Osteoblast (primary cell): ENCODE data around the gene C16orf86. TPM values are rescaled to one million over a fixed set of nuclear protein-coding genes. Genes with fewer than 3 reads are reported as not detected.
A peak's percentile ranks its signal among the peaks of the same experiment; 100 is the strongest.

Source experiments
- DNase-seq: peaks from one replicate; pipeline ENCODE4 v3.0.0; 2011; ENCODE audit warnings: low spot score, mixed read lengths; ENCODE audit not compliant: insufficient read length; ENCODE audit errors: missing footprints
- H2AFZ ChIP-seq: 2 replicates; pipeline ENCODE4 v1.6.0; 2011; ENCODE audit warnings: mild to moderate bottlenecking, low read length
- H3K27ac ChIP-seq: 2 replicates; pipeline ENCODE4 v1.5.1; 2011; ENCODE audit warnings: mild to moderate bottlenecking, low read depth, low read length, moderate library complexity
- H3K27me3 ChIP-seq: 2 replicates; pipeline ENCODE4 v1.6.0; 2012; ENCODE audit warnings: mild to moderate bottlenecking, control low read depth, inconsistent platforms, low read length, moderate library complexity; ENCODE audit not compliant: insufficient read depth
- H3K36me3 ChIP-seq: 2 replicates; pipeline ENCODE4 v1.5.1; 2011; ENCODE audit warnings: mild to moderate bottlenecking, low read length, control low read depth, moderate library complexity; ENCODE audit not compliant: insufficient read depth
- H3K4me1 ChIP-seq: 2 replicates; pipeline ENCODE4 v1.5.1; 2011; ENCODE audit warnings: mild to moderate bottlenecking, low read length, control low read depth, moderate library complexity; ENCODE audit not compliant: insufficient read depth
- H3K4me2 ChIP-seq: 2 replicates; pipeline ENCODE4 v1.6.0; 2011; ENCODE audit warnings: mild to moderate bottlenecking, low read length; ENCODE audit not compliant: insufficient read depth
- H3K4me3 ChIP-seq: fragments of 200-600 bp; sonication (generic); 3 replicates; pipeline ENCODE4 v1.5.1; 2012; ENCODE audit warnings: mild to moderate bottlenecking, low read length, inconsistent platforms; ENCODE audit not compliant: insufficient read depth
- H3K79me2 ChIP-seq: 2 replicates; pipeline ENCODE4 v1.6.0; 2012; ENCODE audit warnings: mild to moderate bottlenecking, low read length, control low read depth, inconsistent platforms; ENCODE audit not compliant: insufficient read depth
- H3K9me3 ChIP-seq: 2 replicates; pipeline ENCODE4 v1.5.1; 2011; ENCODE audit warnings: low read depth, low read length, control low read depth
- H4K20me1 ChIP-seq: 2 replicates; pipeline ENCODE4 v1.6.0; 2012; ENCODE audit warnings: mild to moderate bottlenecking, low read length, control low read depth; ENCODE audit not compliant: insufficient read depth
- CTCF ChIP-seq: IDR thresholded peaks from 2 replicates; pipeline ENCODE4 v1.5.1; 2011; ENCODE audit warnings: mild to moderate bottlenecking, low read depth, low read length, moderate library complexity; ENCODE audit errors: extremely low read depth
- total RNA-seq: library from RNA; depleted of rRNA; stranded (reverse); fragments of >200 nt; gene quantifications from 2 replicates; pipeline ENCODE4 v1.2.3, GENCODE V29; 2012

The C16orf86 gene
- total RNA-seq, 1 donor = 6.9 TPM

- Histone ChIP-seq H3K79me2 (no peaks in the 10 kb centered on the region), H4K20me1 (peaks cover 6% of the 10 kb centered on the region), H3K4me1 (peaks cover 8% of the 10 kb centered on the region), H3K27me3 (peaks cover 62% of the 10 kb centered on the region), H3K36me3 (no peaks in the 10 kb centered on the region), H3K9me3 (no peaks in the 10 kb centered on the region), H2AFZ (no peak overlapping the region), H3K4me3 (no peak overlapping the region), H3K4me2 (no peak overlapping the region), H3K27ac (no peak overlapping the region)
- no peak for TF ChIP-seq CTCF
- DNase-seq = peak; percentile 81
These were observed 21.1 kb upstream of the C16orf86 start for GRCh38 chr16:67645397-67646121.

- TF ChIP-seq CTCF = no peak
- Histone ChIP-seq H3K4me3 (no peak overlapping the region), H3K4me1 (peaks cover 2% of the 10 kb centered on the region), H3K79me2 (no peaks in the 10 kb centered on the region), H3K9me3 (no peaks in the 10 kb centered on the region), H2AFZ (no peak overlapping the region), H3K27me3 (peaks cover 78% of the 10 kb centered on the region), H3K4me2 (no peak overlapping the region), H3K36me3 (no peaks in the 10 kb centered on the region), H4K20me1 (peaks cover 9% of the 10 kb centered on the region), H3K27ac (no peak overlapping the region)
- peak; percentile 82 for DNase-seq
These were observed 19.4 kb upstream of the C16orf86 start for GRCh38 chr16:67647111-67647651.

GRCh38 chr16:67647681-67648080 lies 18.9 kb upstream of the C16orf86 start:
- Histone ChIP-seq H3K27me3 (peaks cover 83% of the 10 kb centered on the region), H3K27ac (no peak overlapping the region)
- no peak for TF ChIP-seq CTCF

GRCh38 chr16:67648088-67648763 lies 18.4 kb upstream of the C16orf86 start:
- no peak overlapping the region for H2AFZ ChIP-seq
- no peak for TF ChIP-seq CTCF
- no peak overlapping the region for H3K4me3 ChIP-seq
- H3K27me3 ChIP-seq = peaks cover 85% of the 10 kb centered on the region
- H3K27ac ChIP-seq = no peak overlapping the region
- DNase-seq = peak; percentile 84
- no peaks in the 10 kb centered on the region for H3K79me2 ChIP-seq
- peaks cover 9% of the 10 kb centered on the region for H4K20me1 ChIP-seq
- no peaks in the 10 kb centered on the region for H3K9me3 ChIP-seq
- H3K36me3 ChIP-seq = no peaks in the 10 kb centered on the region
- H3K4me1 ChIP-seq = no peaks in the 10 kb centered on the region
- H3K4me2 ChIP-seq = no peak overlapping the region

More at GRCh38 chr16:67647681-67648080, 18.9 kb upstream of the C16orf86 start:
- H3K9me3 ChIP-seq = no peaks in the 10 kb centered on the region
- H3K36me3 ChIP-seq = no peaks in the 10 kb centered on the region
- H4K20me1 ChIP-seq = peaks cover 9% of the 10 kb centered on the region
- no peak overlapping the region for H3K4me3 ChIP-seq
- H3K4me2 ChIP-seq = no peak overlapping the region
- no peak overlapping the region for H2AFZ ChIP-seq
- DNase-seq = no peak
- H3K79me2 ChIP-seq = no peaks in the 10 kb centered on the region
- H3K4me1 ChIP-seq = no peaks in the 10 kb centered on the region
